Measurements from ENCODE around the gene GSAP. TPM values are rescaled to one million over a fixed set of nuclear protein-coding genes. Genes with fewer than 3 reads are reported as not detected.
"Not testable (repeated sequence)": the region's sequence is repeated elsewhere in the genome, so short reads cannot be mapped to it uniquely, and the experiment has no call there.

Gene GSAP
- total and polyA plus RNA-seq, 10 donors: 35.9 to 96.5 (median 76.9) TPM

DNA sequence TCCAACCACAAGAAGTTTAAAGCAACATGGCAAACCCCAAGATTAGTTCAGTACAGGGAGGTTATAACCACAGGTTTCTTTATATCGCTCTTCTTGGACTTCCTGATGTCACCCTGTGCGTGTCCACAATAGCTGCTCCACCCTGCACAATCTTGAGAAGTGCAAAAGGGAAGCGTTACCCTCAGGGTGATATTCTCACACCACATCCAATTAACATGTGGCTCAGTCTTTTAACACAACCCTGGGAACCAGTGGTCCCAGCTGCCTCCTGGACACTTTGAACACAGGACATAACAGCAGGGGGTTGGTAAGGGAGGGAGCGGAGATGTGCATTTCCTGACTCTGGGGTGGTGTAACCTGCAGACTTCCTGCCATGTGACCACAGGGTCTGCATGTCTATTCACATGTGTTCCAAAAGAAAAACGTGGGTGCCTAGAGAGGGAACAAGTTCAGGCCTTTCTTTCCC is 64.6 kb downstream of the GSAP start:
- Histone ChIP-seq H3K4me1 (peaks cover 8 to 72% (median 42%) of the 10 kb centered on the region in 6 donors), H3K27ac (peak overlapping the region; percentile 33 to 85 (median 66)), H3K4me3 (peak overlapping the region in 2 of 8 donors; percentile 8 to 47), H3K9me3 (no peaks in the 10 kb centered on the region), H3K27me3 (replicated peaks in 1 of 7) (no peaks in the 10 kb centered on the region), H3K36me3 (peaks cover 0 to 59% (median 0%) of the 10 kb centered on the region in 6 donors)
- DNase-seq: peak; percentile 88
- 8 to 27% (median 14%) methylated on average over 5 of the region's 5 CpGs for WGBS, 5 donors
- intact Hi-C loops (cut with DNase I; ENCODE audit: low total_unique reads): no loop called here
- peak in 2 of 3 donors; percentile 50 to 86 for TF ChIP-seq POLR2AphosphoS5 (IDR thresholded peaks at IDR 0.05)
- TF ChIP-seq, protein P1, sequence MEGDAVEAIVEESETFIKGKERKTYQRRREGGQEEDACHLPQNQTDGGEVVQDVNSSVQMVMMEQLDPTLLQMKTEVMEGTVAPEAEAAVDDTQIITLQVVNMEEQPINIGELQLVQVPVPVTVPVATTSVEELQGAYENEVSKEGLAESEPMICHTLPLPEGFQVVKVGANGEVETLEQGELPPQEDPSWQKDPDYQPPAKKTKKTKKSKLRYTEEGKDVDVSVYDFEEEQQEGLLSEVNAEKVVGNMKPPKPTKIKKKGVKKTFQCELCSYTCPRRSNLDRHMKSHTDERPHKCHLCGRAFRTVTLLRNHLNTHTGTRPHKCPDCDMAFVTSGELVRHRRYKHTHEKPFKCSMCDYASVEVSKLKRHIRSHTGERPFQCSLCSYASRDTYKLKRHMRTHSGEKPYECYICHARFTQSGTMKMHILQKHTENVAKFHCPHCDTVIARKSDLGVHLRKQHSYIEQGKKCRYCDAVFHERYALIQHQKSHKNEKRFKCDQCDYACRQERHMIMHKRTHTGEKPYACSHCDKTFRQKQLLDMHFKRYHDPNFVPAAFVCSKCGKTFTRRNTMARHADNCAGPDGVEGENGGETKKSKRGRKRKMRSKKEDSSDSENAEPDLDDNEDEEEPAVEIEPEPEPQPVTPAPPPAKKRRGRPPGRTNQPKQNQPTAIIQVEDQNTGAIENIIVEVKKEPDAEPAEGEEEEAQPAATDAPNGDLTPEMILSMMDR (IDR thresholded peaks at IDR 0.05 in 8 of 11, conservative IDR thresholded peaks at IDR 0.05 in 3 of 11): no peak

GRCh38 chr7:77349141-77349540 is 67.0 kb downstream of the GSAP start:
- Histone ChIP-seq H3K27ac (peak overlapping the region in 2 of 8 donors; percentile 2 to 30), H3K36me3 (peaks cover 0 to 38% (median 0%) of the 10 kb centered on the region in 6 donors), H3K4me3 (no peak overlapping the region), H3K27me3 (replicated peaks in 1 of 7) (no peaks in the 10 kb centered on the region), H3K4me1 (peaks cover 8 to 59% (median 37%) of the 10 kb centered on the region in 6 donors), H3K9me3 (no peaks in the 10 kb centered on the region)
- TF ChIP-seq, protein P1 (IDR thresholded peaks at IDR 0.05 in 8 of 11, conservative IDR thresholded peaks at IDR 0.05 in 3 of 11): no peak
- no peak for TF ChIP-seq POLR2A (IDR thresholded peaks at IDR 0.05)
- DNase-seq: no peak
- intact Hi-C loops (cut with DNase I; ENCODE audit: low total_unique reads): no loop called here

DNA sequence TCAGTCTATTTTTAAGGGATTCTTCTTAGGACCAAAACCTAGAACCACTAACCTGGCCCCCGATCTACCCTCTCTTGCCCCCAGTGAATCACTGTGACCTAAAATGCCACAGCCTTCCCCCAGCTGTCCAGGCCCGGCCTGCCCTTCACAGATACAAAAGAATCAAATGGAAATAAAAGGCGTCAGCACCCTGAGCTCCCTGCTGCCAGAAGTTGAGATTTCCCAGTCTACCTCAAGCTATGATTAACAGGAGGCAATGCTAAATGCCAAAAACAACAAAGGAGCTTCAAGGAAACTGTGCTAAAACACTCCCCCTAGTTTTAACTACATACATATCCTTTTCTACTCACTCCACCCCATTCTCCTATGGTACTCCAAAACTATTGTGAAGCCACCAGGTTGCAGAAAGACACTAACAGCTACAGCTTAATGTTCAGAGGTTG is 67.8 kb downstream of the GSAP start:
- H3K27ac ChIP-seq: peak overlapping the region in 1 of 8 donors; percentile 30

DNA sequence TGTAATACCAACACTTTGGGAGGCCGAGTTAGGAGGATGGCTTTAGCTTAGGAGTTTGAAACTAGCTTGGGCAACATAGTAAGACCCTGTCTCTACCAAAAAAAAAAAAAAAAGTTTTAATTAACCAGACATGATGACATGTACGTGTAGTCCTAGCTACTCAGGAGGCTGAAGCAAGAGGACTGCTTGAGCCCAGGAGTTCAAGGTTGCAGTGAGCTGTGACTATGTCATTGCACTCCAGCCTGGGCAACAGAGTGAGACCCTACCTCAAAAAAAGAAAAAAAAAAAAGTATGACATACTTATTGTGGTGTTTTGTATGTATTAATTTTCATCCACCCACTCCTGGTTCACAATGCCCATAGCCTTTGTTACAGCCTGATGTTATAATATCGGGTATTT is 69.7 kb downstream of the GSAP start:
- H3K36me3 ChIP-seq: peaks cover 0 to 26% (median 0%) of the 10 kb centered on the region in 6 donors
- H3K27ac ChIP-seq: no peak overlapping the region
- TF ChIP-seq, protein P1 (IDR thresholded peaks at IDR 0.05 in 8 of 11, conservative IDR thresholded peaks at IDR 0.05 in 3 of 11): no peak
- TF ChIP-seq POLR2A (IDR thresholded peaks at IDR 0.05) (no peak), POLR2AphosphoS5 (IDR thresholded peaks at IDR 0.05) (no peak)
- intact Hi-C loops (cut with DNase I; ENCODE audit: low total_unique reads): no loop called here
- H3K9me3 ChIP-seq: no peaks in the 10 kb centered on the region
- H3K27me3 ChIP-seq (replicated peaks in 1 of 7): no peaks in the 10 kb centered on the region
- no peak for DNase-seq
- peaks cover 0 to 32% (median 11%) of the 10 kb centered on the region in 6 donors for H3K4me1 ChIP-seq
- 94 to 99% (median 96%) methylated on average over 3 of the region's 3 CpGs for WGBS, 5 donors
- H3K4me3 ChIP-seq: no peak overlapping the region

More for the DNA sequence above, 67.8 kb downstream of the GSAP start:
- intact Hi-C loops (cut with DNase I; ENCODE audit: low total_unique reads): no loop called here
- no peak for DNase-seq
- WGBS, 5 donors: 87 to 94% (median 92%) methylated on average over 3 of the region's 3 CpGs
- no peak for TF ChIP-seq POLR2A (IDR thresholded peaks at IDR 0.05)
- TF ChIP-seq, protein P1 (IDR thresholded peaks at IDR 0.05 in 8 of 11, conservative IDR thresholded peaks at IDR 0.05 in 3 of 11): no peak
- TF ChIP-seq POLR2AphosphoS5 (IDR thresholded peaks at IDR 0.05): no peak
- no peaks in the 10 kb centered on the region for H3K9me3 ChIP-seq
- no peak overlapping the region for H3K4me3 ChIP-seq
- H3K4me1 ChIP-seq: peaks cover 5 to 51% (median 29%) of the 10 kb centered on the region in 6 donors
- H3K36me3 ChIP-seq: peaks cover 0 to 36% (median 0%) of the 10 kb centered on the region in 6 donors
- no peaks in the 10 kb centered on the region for H3K27me3 ChIP-seq (replicated peaks in 1 of 7)

DNA sequence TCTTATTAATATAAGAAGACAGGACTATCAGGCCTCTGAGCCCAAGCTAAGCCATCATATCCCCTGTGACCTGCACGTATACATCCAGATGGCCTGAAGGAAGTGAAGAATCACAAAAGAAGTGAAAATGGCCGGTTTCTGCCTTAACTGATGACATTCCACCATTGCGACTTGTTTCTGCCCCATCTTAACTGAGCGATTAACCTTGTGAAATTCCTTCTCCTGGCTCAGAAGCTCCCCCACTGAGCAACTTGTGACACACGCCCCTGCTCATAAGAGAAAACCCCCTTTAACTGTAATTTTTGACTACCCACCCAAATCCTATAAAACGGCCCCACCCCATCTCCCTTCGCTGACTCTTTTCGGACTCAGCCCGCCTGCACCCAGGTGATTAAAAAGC is 70.7 kb downstream of the GSAP start:
- H3K27ac ChIP-seq; DNase-seq; intact Hi-C loops (cut with DNase I; ENCODE audit: low total_unique reads); H3K27me3 ChIP-seq (replicated peaks in 1 of 7); H3K4me3 ChIP-seq; H3K9me3 ChIP-seq: not testable (repeated sequence)
- H3K36me3 ChIP-seq: peaks cover 0 to 26% (median 0%) of the 10 kb centered on the region in 6 donors
- H3K4me1 ChIP-seq: peaks cover 0 to 21% (median 1%) of the 10 kb centered on the region in 6 donors
- WGBS, 5 donors: 92 to 96% (median 93%) methylated on average over 9 of the region's 9 CpGs
